GM21786 (cell line): Measurements from ENCODE around the gene FOXG1.

Source experiments
- ATAC-seq: cut with Tn5 transposase; IDR thresholded peaks from one replicate; pipeline ENCODE4 v1.9.1; 2021; ENCODE audit not compliant: unreplicated experiment

The FOXG1 gene

GRCh38 chr14:28766469-28766955 is at the start of gene FOXG1:
Gene FOXG1 (plus strand): TSS chr14:28766787. CDS start chr14:28767280, 493 bp downstream.
- no peak for ATAC-seq

DNA sequence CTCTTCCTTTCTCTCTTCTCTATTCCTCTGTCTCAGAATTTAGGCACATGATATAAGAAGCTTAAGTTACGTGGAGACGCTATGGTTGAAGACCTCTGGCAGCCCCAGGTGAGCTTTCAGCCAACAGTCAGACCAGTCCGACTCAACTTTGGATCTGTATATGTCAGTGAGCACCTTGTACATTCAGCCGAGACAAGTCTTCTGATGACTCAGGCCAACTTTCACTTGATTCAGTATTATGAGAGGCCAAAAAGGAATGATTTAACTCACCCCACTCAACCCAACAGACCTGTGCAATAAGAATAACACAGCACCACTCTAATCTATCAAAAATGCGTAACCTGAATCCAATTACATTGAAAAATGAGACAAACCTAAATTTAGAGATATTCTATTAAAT is 47.5 kb upstream of the FOXG1 start:
- ATAC-seq = no peak

DNA sequence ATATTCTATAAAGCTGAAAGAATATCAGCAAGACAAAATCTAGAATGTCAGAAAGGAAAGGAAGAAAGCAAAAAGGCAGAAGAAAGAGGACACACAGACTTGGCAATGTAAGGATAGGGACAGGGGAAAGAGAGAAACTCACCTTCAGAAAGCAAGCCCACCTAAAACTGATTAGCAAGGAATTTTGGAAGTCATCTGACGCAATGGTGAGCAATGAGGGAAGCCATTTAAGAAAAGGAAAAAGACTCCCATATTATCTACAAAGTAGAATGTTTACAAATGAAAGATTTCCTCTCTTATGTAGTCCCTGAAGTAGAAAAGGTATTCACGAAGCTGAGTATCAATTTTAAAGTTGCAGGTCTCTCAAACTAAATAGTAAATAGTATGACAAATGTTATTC is 35.2 kb upstream of the FOXG1 start:
- ATAC-seq = no peak

DNA sequence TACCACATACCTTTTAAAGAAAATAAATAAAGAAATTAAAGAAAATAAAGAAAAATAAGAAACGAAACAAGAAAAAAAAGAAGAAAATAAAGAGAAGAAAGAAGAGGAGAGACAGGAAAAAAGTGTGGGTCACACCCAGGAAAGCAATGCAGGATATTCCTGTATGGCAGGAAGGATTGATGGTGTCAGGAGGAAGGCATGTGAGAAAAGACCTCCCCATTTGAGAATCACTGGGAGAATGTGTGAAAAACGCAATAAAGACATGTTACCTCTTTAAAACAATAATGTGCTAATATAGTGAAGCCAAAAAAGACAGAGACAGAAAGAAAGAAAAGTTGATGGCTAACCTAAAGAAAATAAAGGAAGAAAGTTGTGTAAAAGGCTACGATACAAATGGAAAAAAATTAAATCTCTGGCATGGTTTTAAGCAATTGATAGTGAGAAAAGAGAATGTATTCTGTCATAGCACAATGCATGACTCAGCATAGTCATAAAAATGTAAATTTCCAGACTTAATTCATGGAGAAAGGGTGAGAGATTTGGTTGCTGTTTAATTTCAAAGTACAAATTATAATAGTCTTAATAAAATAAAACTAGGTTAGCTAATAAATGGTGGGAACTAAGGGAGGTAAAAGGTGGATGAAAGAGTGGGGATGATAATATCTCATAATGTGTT is 24.3 kb upstream of the FOXG1 start:
- ATAC-seq = no peak

- no peak for ATAC-seq
These were observed 22.5 kb upstream of the FOXG1 start for GRCh38 chr14:28744126-28744525.

GRCh38 chr14:28745176-28745575 is 21.4 kb upstream of the FOXG1 start:
- ATAC-seq = no peak

GRCh38 chr14:28746247-28746646 is 20.3 kb upstream of the FOXG1 start:
- no peak for ATAC-seq

DNA sequence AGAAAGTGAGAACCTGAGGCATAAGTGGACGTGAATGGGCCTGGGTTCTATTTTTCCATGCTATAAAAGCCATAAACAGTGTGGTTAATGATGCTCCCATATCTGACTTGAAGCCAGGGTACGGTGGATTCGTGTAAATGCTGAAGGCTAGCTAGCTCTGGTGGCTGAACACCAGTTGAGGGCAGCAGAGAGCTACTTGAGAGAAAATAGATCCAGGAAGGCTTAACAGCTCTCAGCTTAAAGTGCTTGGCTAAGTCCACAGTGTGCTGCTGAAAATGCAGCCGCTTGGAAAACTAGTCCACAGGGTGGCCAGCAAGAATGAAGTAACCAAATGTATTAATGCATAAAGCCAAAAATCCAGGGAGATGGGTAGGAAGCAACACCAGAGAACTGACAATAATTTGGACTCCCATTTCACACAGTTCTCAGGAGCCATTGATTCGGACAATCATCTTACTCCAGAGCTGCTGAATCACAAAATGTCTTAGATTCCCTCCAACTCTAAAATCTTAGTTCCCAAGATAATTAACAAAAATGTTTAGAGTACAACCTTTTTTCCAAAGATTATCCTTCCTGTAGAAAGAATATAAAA is 15.0 kb upstream of the FOXG1 start:
- peak; percentile 68 for ATAC-seq

- ATAC-seq = no peak
These were observed 12.2 kb upstream of the FOXG1 start for GRCh38 chr14:28754209-28754985.

DNA sequence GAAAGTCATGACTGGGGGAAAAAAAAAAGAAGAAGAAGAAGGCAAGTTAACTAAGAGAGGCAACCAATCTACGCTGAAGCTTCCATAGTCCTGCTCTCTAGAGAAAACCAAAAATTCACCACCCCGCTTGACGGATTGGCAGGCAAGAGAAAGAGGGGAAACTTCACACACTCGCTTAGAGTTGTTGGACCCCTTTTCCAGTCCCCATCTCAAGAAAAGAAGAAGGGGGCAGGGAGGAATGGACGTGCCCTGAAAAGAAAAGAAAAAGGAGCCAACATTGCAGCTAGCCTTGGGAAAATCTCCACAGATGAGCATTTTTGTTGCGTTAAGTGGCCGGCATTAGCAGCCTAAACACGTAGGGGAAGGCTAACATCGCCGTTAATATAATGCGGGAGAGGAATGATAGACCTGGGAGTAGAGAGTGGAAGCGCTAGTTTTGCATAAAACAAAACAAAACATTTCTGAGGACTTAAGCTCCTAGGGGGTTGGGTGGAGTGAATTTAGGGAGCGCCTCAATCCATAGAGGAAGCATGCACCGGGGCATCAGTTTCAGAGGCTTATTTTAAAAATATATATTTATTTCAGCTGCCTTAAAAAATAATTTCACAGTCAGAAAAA is 11.3 kb upstream of the FOXG1 start:
- no peak for ATAC-seq

DNA sequence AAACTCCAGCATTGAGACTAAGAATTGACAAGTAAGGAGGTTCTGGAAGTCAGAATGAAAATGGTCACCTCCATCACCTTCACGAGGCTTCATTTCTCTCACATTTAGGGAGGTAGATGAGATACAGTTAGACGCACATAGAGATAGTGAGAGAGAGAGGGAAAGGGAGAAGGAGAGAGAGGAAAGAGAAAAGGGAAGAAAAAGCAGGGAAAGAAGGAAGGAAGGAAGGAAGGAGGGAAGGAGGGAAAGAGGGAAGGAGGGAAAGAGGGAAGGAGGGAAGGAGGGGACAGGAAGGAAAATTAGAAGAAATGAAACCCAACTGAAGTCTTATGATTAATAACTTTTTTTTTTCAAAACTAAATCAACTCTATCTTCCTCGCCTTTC is 10.7 kb upstream of the FOXG1 start:
- no peak for ATAC-seq

GRCh38 chr14:28756269-28756883 is 10.2 kb upstream of the FOXG1 start:
- no peak for ATAC-seq

DNA sequence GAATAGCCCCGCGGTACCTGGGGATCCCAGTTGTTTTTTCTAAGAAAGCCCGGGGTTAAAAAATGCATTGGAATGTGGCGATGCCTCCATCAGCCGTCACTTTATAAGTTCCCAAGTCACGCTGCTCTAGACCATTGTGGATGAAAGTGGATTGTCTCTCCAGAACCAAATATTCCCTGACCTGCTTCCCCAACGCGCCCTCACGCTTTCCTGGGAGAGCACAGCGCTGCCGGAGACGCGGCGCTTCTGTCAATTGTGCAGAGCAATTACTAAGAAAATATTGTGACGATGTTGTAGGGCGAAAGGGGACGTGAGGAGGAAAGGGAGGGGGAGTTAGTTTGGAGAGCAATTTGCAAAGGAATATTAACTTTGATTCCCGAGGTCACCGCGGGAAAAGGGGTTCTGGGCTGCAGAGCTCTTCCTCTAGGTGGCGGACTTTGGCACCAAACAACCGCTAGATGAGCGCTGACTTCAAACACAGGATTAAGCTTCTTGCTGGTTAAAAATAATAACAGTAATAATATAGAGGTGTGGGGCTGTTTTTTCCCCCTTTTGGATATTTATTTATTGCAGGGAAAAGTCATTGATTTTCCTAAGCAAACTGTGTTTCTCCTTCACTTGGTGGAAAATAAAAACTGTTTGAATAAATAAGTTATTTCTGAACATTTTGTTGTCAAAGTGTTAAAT is 9.6 kb upstream of the FOXG1 start:
- no peak for ATAC-seq

DNA sequence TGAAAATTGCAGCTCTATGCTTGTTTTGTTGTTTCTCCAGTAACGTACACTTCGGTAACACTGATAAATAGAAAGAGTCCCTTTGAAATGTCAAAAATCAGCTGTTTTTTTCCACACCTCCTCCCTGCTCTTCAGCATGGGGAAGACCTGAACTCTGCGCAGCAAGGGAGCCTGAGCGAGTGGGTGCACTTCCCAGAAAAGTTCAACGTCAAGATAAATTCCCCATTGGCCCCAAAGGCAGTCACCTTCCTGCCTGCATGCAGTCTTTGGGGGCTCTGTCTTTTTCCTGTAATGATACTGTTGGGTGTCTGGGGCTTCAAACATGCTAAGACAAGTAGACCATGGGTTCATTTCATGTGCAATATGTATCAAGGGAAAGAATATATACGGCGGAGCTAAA is 8.8 kb upstream of the FOXG1 start:
- no peak for ATAC-seq

DNA sequence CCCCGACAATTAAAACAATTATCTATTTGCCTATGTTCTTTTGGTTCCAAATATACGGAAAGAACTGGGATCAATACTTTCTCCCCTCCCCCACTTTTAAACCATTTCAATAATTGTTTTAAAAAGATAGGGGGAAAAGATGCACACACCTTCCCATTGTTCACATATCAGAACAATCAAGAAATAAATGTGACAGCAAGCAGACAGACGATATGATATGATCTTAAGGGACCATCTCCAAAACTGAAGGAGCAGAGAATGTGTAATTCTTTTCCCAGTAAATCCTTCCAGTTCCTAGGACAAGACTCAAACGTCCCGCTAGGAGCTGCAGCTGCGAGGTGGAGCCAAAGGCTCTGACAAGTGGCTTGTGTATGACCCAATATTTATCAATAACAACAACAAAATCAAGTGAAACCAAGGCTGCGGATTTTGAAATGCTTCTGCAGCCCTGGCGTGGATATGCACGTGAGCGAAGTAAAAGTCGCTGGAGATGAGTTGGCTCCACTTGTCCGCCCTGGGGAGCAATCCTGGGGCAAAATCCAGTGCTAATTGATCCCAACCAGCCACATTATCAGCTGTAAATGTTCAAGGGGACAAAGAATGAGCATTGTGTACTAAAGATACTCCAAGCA is 8.2 kb upstream of the FOXG1 start:
- ATAC-seq = no peak

GRCh38 chr14:28758885-28759652 is 7.5 kb upstream of the FOXG1 start:
- no peak for ATAC-seq

- ATAC-seq = no peak
These were observed 6.8 kb upstream of the FOXG1 start for GRCh38 chr14:28759653-28760313.

DNA sequence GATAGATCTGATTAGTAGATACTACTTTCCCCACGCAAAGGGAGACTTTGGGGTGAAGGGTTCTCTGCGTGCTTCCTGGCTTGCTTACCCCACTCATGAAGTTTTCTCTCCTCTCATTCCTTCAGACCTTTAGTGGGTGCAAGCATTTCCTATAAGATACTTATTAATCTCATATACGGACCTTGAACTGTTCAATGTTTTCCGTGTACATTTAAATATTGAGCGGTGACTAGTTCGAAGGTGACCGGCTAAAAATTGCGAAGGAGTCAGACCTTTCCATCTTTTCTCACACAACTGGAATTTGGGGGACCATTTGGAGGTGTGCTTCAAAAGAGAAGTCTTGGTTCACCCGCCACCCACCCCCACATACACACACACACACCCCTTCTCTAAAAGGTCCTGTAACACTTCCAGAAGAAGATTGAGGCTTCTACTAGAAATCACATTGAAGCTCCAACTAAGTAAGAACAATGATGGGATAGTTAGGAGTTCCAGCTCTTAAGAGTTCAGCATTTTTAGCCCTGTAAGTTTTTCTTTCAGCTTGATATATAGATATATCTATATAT is 6.1 kb upstream of the FOXG1 start:
- ATAC-seq = no peak
